ENCODE measurements around the gene DNAH1.

- TF ChIP-seq CTCF (conservative IDR thresholded peaks at IDR 0.05; ENCODE audit: low read depth in 2 of 2) (no peak), POLR2AphosphoS5 (IDR thresholded peaks at IDR 0.05; ENCODE audit: low read depth) (no peak), JUNB (IDR thresholded peaks at IDR 0.05; ENCODE audit: unreplicated experiment) (no peak), EZH2 (IDR thresholded peaks at IDR 0.05; ENCODE audit: low read depth, unreplicated experiment) (no peak), NANOG (IDR thresholded peaks at IDR 0.05; ENCODE audit: borderline replicate concordance) (no peak), EZH2phosphoT487 (IDR thresholded peaks at IDR 0.05; ENCODE audit: unreplicated experiment) (no peak), ZNF331 (CRISPR knock-in tag; IDR thresholded peaks at IDR 0.05; ENCODE audit: low read depth) (no peak), REST (IDR thresholded peaks at IDR 0.05; ENCODE audit: unreplicated experiment) (no peak), ZNF114 (CRISPR knock-in tag; IDR thresholded peaks at IDR 0.05) (no peak), CREB1 (CRISPR knock-in tag; IDR thresholded peaks at IDR 0.05; ENCODE audit: low read depth) (no peak), STAT1 (IDR thresholded peaks at IDR 0.05; ENCODE audit: unreplicated experiment) (no peak), ETS1 (IDR thresholded peaks at IDR 0.05) (no peak), ZNF462 (CRISPR knock-in tag; IDR thresholded peaks at IDR 0.05) (no peak)
These were observed 90.1 kb downstream of the DNAH1 start for GRCh38 chr3:52406231-52406661.

Measured in GM23338 (cell line).